Astrocyte (in vitro differentiated cells and primary cell): ENCODE results near the gene NRN1L. TPM values are rescaled to one million over a fixed set of nuclear protein-coding genes. Genes with fewer than 3 reads are reported as not detected.

Experiments
- DNase-seq: peaks from one replicate; pipeline ENCODE4 v3.0.0-alpha.2; 2010; ENCODE audit warnings: low read depth
- FAIRE-seq: peaks from 2 replicates; lab custom pipeline; 2011; peaks lifted over from hg19 to GRCh38; lab: Jason Lieb, UNC
- H2AFZ ChIP-seq: 2 replicates; pipeline ENCODE4 v1.6.0; 2012; ENCODE audit warnings: low read depth, low read length, inconsistent platforms
- H3K27ac ChIP-seq: 2 replicates; pipeline ENCODE4 v1.5.1; 2011; ENCODE audit warnings: low read depth, low read length, inconsistent platforms
- H3K27me3 ChIP-seq: 2 replicates; pipeline ENCODE4 v1.6.0; 2011; ENCODE audit warnings: low read length, inconsistent platforms; ENCODE audit not compliant: insufficient read depth
- H3K36me3 ChIP-seq: 2 replicates; pipeline ENCODE4 v1.5.1; 2011; ENCODE audit warnings: low read length, inconsistent platforms; ENCODE audit not compliant: insufficient read depth
- H3K4me1 ChIP-seq: 2 replicates; pipeline ENCODE4 v1.5.1; 2011; ENCODE audit warnings: low read length, inconsistent platforms; ENCODE audit not compliant: insufficient read depth
- H3K4me2 ChIP-seq: 2 replicates; pipeline ENCODE4 v1.6.0; 2012; ENCODE audit warnings: low read length, inconsistent platforms
- H3K4me3 ChIP-seq: 2 replicates; pipeline ENCODE4 v1.5.1; 2011; ENCODE audit warnings: low read depth, mild to moderate bottlenecking, low read length, inconsistent platforms; ENCODE audit not compliant: insufficient read depth
- H3K79me2 ChIP-seq: 2 replicates; pipeline ENCODE4 v1.6.0; 2012; ENCODE audit warnings: mild to moderate bottlenecking, low read length, inconsistent platforms; ENCODE audit not compliant: insufficient read depth
- H3K9ac ChIP-seq: 2 replicates; pipeline ENCODE4 v1.6.0; 2012; ENCODE audit warnings: mild to moderate bottlenecking, low read length, inconsistent platforms
- H3K9me3 ChIP-seq: 2 replicates; pipeline ENCODE4 v1.5.1; 2012; ENCODE audit warnings: low read depth, mild to moderate bottlenecking, low read length, inconsistent platforms; ENCODE audit not compliant: insufficient read depth
- H4K20me1 ChIP-seq: 2 replicates; pipeline ENCODE4 v1.6.0; 2012; ENCODE audit warnings: low read length, inconsistent platforms; ENCODE audit not compliant: insufficient read depth
- H3K27ac Mint-ChIP-seq: one replicate; pipeline ENCODE4 v1.8.0; 2021; ENCODE audit warnings: mild to moderate bottlenecking, mixed read lengths; ENCODE audit not compliant: unreplicated experiment
- H3K27me3 Mint-ChIP-seq: one replicate; pipeline ENCODE4 v1.8.0; 2021; ENCODE audit warnings: low read depth, mixed read lengths; ENCODE audit not compliant: unreplicated experiment
- H3K36me3 Mint-ChIP-seq: one replicate; pipeline ENCODE4 v1.8.0; 2021; ENCODE audit warnings: low read depth, mixed read lengths; ENCODE audit not compliant: unreplicated experiment
- H3K4me1 Mint-ChIP-seq: one replicate; pipeline ENCODE4 v1.8.0; 2021; ENCODE audit warnings: low read depth, mixed read lengths; ENCODE audit not compliant: unreplicated experiment
- H3K4me3 Mint-ChIP-seq: one replicate; pipeline ENCODE4 v1.8.0; 2021; ENCODE audit warnings: mild to moderate bottlenecking, moderate library complexity, mixed read lengths; ENCODE audit not compliant: unreplicated experiment
- H3K9me3 Mint-ChIP-seq: one replicate; pipeline ENCODE4 v1.8.0; 2021; ENCODE audit warnings: mild to moderate bottlenecking, mixed read lengths; ENCODE audit not compliant: unreplicated experiment
- CTCF ChIP-seq: IDR thresholded peaks from 2 replicates; pipeline ENCODE4 v1.5.1; 2011; ENCODE audit warnings: low read depth, mild to moderate bottlenecking, inconsistent platforms, low read length, moderate library complexity; ENCODE audit not compliant: insufficient read depth
- EZH2 ChIP-seq: IDR thresholded peaks from 2 replicates; pipeline ENCODE4 v1.6.1; 2012; ENCODE audit warnings: mild to moderate bottlenecking, low read length, inconsistent platforms; ENCODE audit not compliant: insufficient read depth
- total RNA-seq: library from RNA; stranded (reverse); gene quantifications from 2 replicates; pipeline ENCODE4 v1.2.1, GENCODE V29; 2021

NRN1L gene
- total RNA-seq, 1 donor from 2014 or later = 0.82 TPM

GRCh38 chr16:67885976-67886375 lies 1.3 kb downstream of the NRN1L start:
- H3K4me1 Mint-ChIP-seq = peaks cover 7% of the 10 kb centered on the region
- TF ChIP-seq CTCF (no peak), EZH2 (no peak)
- Histone ChIP-seq H3K4me2 (no peak overlapping the region), H3K27me3 (no peaks in the 10 kb centered on the region), H3K27ac (no peak overlapping the region), H2AFZ (no peak overlapping the region), H3K9me3 (no peaks in the 10 kb centered on the region), H3K4me3 (no peak overlapping the region), H3K36me3 (peaks cover 16% of the 10 kb centered on the region), H3K79me2 (no peaks in the 10 kb centered on the region), H4K20me1 (peaks cover 34% of the 10 kb centered on the region), H3K4me1 (peaks cover 6% of the 10 kb centered on the region), H3K9ac (no peak overlapping the region)
- DNase-seq = no peak
- H3K36me3 Mint-ChIP-seq = peaks cover 16% of the 10 kb centered on the region
- H3K9me3 Mint-ChIP-seq = no peaks in the 10 kb centered on the region
- FAIRE-seq = no peak
- no peaks in the 10 kb centered on the region for H3K27me3 Mint-ChIP-seq
- H3K4me3 Mint-ChIP-seq = no peak overlapping the region
- no peak overlapping the region for H3K27ac Mint-ChIP-seq

DNA sequence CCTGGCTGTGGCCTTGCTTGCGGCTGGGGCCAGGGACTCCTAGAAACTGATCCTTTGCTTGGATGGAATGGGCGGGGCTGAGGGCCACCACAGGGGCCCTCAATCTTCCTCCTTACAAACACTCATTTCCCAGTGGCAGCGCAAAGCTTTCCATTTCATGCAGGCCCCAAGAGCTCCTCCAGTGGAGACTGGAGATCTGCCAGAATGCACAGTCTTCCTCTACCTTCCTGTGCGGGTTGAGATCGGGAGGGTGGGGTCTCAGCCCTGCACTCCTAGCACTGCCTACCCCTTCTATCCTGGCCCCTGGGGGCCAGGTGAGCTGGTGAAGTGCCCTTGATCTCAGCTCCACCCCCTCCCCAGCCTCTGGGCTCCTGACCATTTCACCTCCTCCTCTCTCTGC lies 1.7 kb downstream of the NRN1L start:
- FAIRE-seq (no peak), DNase-seq (no peak)
- no peak overlapping the region for H2AFZ ChIP-seq
- peaks cover 11% of the 10 kb centered on the region for H3K36me3 ChIP-seq
- H3K27me3 ChIP-seq = no peaks in the 10 kb centered on the region
- TF ChIP-seq CTCF (no peak), EZH2 (no peak)
- H3K9ac ChIP-seq = no peak overlapping the region
- Mint-ChIP-seq H3K27ac (no peak overlapping the region), H3K36me3 (peaks cover 16% of the 10 kb centered on the region), H3K4me3 (no peak overlapping the region), H3K9me3 (no peaks in the 10 kb centered on the region), H3K4me1 (peaks cover 7% of the 10 kb centered on the region), H3K27me3 (no peaks in the 10 kb centered on the region)
- H3K4me3 ChIP-seq = no peak overlapping the region
- no peak overlapping the region for H3K27ac ChIP-seq
- H3K4me1 ChIP-seq = peaks cover 6% of the 10 kb centered on the region
- H3K9me3 ChIP-seq = no peaks in the 10 kb centered on the region
- H3K79me2 ChIP-seq = no peaks in the 10 kb centered on the region
- peaks cover 31% of the 10 kb centered on the region for H4K20me1 ChIP-seq
- no peak overlapping the region for H3K4me2 ChIP-seq

DNA sequence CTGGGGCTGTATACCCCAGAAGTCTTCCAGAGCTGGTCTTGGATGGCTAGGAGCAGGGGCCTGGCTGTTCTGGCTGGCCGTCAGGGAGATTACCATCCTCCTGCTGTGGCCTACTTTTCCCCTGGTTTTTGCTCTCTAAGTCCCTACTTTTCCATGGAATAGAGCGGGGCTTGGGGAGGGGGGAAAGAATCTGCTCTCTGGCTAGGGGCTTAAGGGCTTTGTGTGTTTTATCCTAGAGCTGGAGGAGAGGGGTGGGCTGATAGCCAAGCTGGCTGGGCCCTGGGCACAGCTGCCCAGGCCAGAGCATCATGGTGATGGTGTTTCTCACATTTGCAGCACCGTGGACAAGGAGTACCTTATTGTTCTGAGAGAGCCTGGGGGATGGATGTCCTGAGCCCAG lies 3.6 kb downstream of the NRN1L start:
- Mint-ChIP-seq H3K27me3 (no peaks in the 10 kb centered on the region), H3K27ac (no peak overlapping the region), H3K4me1 (peaks cover 4% of the 10 kb centered on the region), H3K36me3 (peaks cover 11% of the 10 kb centered on the region), H3K9me3 (no peaks in the 10 kb centered on the region), H3K4me3 (no peak overlapping the region)
- Histone ChIP-seq H3K4me3 (no peak overlapping the region), H3K9ac (no peak overlapping the region), H3K4me2 (no peak overlapping the region), H3K27ac (no peak overlapping the region), H3K36me3 (peaks cover 5% of the 10 kb centered on the region), H3K4me1 (peaks cover 12% of the 10 kb centered on the region), H3K27me3 (no peaks in the 10 kb centered on the region), H4K20me1 (peaks cover 20% of the 10 kb centered on the region), H2AFZ (no peak overlapping the region), H3K79me2 (peaks cover 2% of the 10 kb centered on the region), H3K9me3 (no peaks in the 10 kb centered on the region)
- no peak for DNase-seq
- TF ChIP-seq EZH2 (no peak), CTCF (no peak)
- no peak for FAIRE-seq
